ENCODE data around the gene TWIST2. TPM values are rescaled to one million over a fixed set of nuclear protein-coding genes. Genes with fewer than 3 reads are reported as not detected.

Gene TWIST2
- total RNA-seq, 1 donor from 2014 or later, result 18.6 TPM

DNA sequence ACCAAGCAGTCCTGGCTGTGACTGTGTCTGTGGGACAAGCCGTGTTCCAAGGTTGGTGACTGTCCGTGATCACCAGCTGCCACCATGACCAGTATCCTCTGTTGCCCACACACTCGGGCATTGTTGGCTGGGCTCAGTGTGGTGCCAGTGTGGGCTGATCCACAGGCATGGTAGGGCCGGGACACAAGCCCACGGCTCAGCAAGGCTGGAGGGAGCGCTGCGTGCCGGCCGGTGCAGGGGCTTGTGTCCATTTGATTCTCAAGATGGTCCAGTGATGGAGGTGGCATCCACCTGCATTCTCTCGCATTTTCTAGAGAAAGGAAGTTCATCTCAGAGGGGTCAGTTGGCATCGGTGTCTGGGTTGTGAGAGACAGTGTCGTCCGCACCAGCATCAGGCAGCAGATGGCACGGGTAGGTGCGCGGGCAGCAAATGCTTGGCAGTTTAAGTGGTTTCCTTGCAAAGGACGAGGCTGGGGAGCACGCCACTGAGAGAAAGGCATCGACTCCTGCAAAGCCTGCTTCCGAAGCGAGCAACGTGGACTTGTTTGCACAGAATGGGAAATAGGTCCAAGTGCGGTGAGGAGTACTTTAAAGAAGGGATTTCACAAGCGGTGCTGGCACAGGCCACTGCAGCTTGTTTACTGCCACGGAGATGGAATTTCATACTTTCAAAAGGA lies 20.9 kb downstream of the TWIST2 start:
- H3K4me3 Mint-ChIP-seq, result no peak overlapping the region
- H3K9me3 Mint-ChIP-seq, result no peaks in the 10 kb centered on the region
- H3K27me3 Mint-ChIP-seq (ENCODE audit: low read depth), result peaks cover 3% of the 10 kb centered on the region
- H3K36me3 Mint-ChIP-seq, result no peaks in the 10 kb centered on the region
- no peak overlapping the region for H3K27ac Mint-ChIP-seq
- TF ChIP-seq, protein P1, sequence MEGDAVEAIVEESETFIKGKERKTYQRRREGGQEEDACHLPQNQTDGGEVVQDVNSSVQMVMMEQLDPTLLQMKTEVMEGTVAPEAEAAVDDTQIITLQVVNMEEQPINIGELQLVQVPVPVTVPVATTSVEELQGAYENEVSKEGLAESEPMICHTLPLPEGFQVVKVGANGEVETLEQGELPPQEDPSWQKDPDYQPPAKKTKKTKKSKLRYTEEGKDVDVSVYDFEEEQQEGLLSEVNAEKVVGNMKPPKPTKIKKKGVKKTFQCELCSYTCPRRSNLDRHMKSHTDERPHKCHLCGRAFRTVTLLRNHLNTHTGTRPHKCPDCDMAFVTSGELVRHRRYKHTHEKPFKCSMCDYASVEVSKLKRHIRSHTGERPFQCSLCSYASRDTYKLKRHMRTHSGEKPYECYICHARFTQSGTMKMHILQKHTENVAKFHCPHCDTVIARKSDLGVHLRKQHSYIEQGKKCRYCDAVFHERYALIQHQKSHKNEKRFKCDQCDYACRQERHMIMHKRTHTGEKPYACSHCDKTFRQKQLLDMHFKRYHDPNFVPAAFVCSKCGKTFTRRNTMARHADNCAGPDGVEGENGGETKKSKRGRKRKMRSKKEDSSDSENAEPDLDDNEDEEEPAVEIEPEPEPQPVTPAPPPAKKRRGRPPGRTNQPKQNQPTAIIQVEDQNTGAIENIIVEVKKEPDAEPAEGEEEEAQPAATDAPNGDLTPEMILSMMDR (IDR thresholded peaks at IDR 0.05; ENCODE audit: unreplicated experiment), result no peak
- H3K4me1 Mint-ChIP-seq, result peaks cover 24% of the 10 kb centered on the region
- DNase-seq (ENCODE audit: low spot score in 2 of 2, unreplicated experiment in 2 of 2), result no peak

DNA sequence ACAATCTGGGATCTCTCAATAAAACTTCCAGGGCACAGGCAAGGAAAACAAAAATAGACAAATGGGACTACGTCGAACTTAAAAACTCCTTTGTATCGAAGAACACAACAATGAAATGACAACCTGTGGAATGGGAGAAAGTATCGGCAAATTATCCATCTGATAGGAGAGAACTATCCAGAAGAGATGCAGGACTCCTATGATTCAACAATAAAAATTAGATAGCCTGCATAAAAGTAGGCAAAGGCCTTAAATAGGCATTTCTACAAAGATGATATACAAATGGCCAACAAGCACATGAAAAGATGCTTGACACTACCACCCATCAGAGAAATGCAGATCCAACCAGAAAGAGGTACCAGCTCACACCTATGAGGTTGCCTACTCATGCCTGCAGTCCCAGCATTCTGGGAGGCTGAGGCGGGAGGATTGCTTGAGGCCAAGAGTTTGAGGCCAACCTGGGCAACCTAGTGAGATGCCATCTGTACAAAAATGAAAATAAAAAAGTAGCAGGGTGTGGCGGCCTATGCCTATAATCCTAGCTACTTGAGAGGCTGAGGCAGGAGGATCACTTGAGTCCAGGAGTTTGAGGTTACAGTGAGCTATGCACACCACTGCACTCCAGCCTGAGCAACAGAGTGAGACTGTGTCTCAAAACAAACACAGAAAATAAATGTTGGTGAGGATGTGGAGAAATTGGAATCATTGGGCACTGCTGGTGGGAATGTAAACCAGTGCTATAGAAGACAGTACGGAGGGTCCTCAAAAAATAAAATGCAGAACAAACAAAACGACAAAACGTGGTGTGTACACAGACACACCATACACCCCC lies 21.6 kb downstream of the TWIST2 start:
- H3K4me3 Mint-ChIP-seq, result no peak overlapping the region
- TF ChIP-seq, protein P1 (IDR thresholded peaks at IDR 0.05; ENCODE audit: unreplicated experiment), result no peak

DNA sequence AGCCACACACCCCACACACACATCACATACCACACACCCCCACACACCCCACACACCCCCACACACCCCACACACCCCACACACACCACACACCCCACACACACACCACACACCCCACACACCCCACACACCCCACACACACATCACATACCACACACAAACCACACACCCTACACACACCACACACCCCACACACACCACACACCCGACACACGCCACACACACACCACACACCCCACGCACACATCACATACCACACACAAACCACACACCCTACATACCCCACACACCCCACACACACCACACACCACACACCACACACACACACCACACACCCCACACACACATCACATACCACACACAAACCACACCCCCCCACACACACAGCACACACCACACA lies 22.4 kb downstream of the TWIST2 start:
- DNase-seq (ENCODE audit: low spot score in 2 of 2, unreplicated experiment in 2 of 2), result no peak
- peaks cover 14% of the 10 kb centered on the region for H3K4me1 Mint-ChIP-seq

More for the DNA sequence above, 21.6 kb downstream of the TWIST2 start:
- peak overlapping the region; percentile 5 for H3K27ac Mint-ChIP-seq
- H3K27me3 Mint-ChIP-seq (ENCODE audit: low read depth), result peaks cover 3% of the 10 kb centered on the region
- H3K9me3 Mint-ChIP-seq, result no peaks in the 10 kb centered on the region
- H3K4me1 Mint-ChIP-seq, result peaks cover 17% of the 10 kb centered on the region
- DNase-seq (ENCODE audit: low spot score in 2 of 2, unreplicated experiment in 2 of 2), result no peak
- no peaks in the 10 kb centered on the region for H3K36me3 Mint-ChIP-seq

DNA sequence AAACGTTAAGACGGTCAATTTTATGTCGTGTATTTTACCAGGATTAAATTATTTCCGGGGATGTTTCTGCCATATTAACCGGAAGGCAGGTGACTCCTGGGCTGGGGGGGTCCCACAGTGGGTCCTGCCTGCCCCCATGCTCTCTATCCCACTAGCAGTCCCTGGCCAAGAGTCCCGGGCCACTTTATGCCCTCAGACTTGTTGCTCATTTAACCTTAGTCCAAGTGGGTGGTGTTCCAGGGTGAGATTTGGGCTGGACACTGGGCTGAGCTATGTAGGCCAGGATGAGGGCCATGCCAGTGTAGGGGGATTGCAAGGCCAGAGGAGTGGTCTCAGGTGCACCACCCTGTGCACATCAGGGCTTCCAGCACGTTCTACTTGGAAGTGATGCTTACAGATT lies 24.1 kb downstream of the TWIST2 start:
- Mint-ChIP-seq H3K4me1 (peaks cover 9% of the 10 kb centered on the region), H3K27ac (peak overlapping the region; percentile 10), H3K9me3 (no peaks in the 10 kb centered on the region), H3K4me3 (no peak overlapping the region), H3K36me3 (no peaks in the 10 kb centered on the region), H3K27me3 (ENCODE audit: low read depth) (peaks cover 14% of the 10 kb centered on the region)
- TF ChIP-seq, protein P1 (IDR thresholded peaks at IDR 0.05; ENCODE audit: unreplicated experiment), result no peak
- no peak for DNase-seq (ENCODE audit: low spot score in 2 of 2, unreplicated experiment in 2 of 2)

More for the DNA sequence above, 22.4 kb downstream of the TWIST2 start:
- no peaks in the 10 kb centered on the region for H3K9me3 Mint-ChIP-seq
- H3K4me3 Mint-ChIP-seq, result no peak overlapping the region
- no peak overlapping the region for H3K27ac Mint-ChIP-seq
- H3K36me3 Mint-ChIP-seq, result no peaks in the 10 kb centered on the region
- peaks cover 10% of the 10 kb centered on the region for H3K27me3 Mint-ChIP-seq (ENCODE audit: low read depth)
- TF ChIP-seq, protein P1 (IDR thresholded peaks at IDR 0.05; ENCODE audit: unreplicated experiment), result no peak

DNA sequence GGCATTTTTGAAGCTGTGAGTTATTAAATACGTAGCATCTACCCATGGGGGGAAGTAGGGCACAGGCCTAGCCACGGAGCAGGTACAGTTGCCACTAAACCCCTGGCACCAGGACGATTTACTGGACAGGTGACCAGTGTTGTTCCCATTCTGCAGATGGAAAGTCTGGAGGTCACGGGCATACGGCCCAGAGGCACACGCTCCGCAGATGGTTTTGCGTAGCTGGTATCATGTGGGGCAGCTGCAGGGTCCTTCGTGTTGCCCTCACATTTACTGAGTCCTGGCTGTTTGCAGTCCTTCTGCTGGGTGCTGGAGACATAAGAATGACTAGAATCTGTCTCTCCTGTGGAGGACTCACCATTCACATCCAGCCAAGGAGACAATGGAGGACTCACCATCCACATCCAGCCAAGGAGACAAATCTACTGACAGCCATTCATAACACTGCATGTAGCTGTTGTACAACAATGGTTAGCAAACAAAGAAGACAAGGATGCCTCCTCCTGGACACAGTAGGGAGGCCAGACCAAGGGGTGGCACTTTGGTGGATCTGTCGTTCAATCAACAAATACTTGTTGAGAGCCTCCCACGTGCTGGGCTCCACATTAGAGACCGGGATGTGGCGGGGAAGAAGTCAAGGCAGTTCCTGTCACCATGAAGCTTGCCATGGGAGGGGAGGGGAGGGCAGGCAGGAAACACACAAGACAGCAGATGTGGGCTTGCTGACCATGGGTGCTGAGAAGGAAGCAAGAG lies 24.9 kb downstream of the TWIST2 start:
- Mint-ChIP-seq H3K27me3 (ENCODE audit: low read depth) (peaks cover 14% of the 10 kb centered on the region), H3K4me3 (no peak overlapping the region), H3K9me3 (no peaks in the 10 kb centered on the region), H3K4me1 (peaks cover 1% of the 10 kb centered on the region), H3K36me3 (no peaks in the 10 kb centered on the region), H3K27ac (no peak overlapping the region)
- TF ChIP-seq, protein P1 (IDR thresholded peaks at IDR 0.05; ENCODE audit: unreplicated experiment), result no peak
- DNase-seq (ENCODE audit: low spot score in 2 of 2, unreplicated experiment in 2 of 2), result no peak
